ENCODE measurements around the gene SSR3.

The SSR3 gene

DNA sequence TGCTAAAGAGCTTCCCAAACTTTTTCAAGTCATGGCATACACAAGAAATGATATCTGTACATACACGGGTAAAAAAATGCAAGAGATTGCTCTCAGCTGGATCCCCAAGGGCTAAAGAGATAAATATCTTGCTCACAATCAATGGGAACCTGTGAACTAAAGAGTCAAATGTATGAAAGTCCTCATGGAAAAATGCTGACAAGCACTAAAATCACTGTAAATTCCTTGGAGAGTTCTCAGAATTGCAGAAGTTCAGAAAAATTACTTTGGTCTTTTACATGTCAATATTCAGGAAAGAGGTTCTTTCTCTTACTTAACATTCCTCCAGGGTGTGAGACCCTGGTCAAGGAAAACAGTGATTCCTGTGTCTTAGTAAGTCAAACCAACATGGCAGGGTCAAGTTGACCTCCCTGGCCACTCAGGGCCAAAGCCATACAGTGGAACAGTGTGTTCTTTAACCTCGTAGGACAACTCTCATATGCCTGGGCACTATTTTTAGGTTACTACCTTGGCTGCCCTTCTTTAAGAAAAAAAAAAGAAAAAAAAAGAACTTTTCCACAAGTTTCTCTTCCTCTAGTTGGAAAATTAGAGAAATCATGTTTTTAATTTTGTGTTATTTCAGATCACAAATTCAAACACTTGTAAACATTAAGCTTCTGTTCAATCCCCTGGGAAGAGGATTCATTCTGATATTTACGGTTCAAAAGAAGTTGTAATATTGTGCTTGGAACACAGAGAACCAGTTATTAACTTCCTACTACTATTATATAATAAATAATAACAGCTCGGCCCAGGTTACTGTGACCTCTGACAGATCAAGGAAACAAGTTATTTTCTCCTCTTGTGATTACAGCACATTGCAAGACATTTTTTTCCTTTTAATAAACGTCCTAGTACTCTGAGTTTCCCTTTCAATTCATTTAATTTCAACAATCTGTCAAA, 12.5 kb downstream of the SSR3 start:
- Histone ChIP-seq H3K27me3 (ENCODE audit: insufficient read depth, poor library complexity, severe bottlenecking) (no peaks in the 10 kb centered on the region), H3K27ac (replicated peaks) (no peak overlapping the region), H3K4me3 (replicated peaks; ENCODE audit: insufficient read depth, low read length) (no peak overlapping the region)
- DNase-seq (ENCODE audit: low read depth in 1 of 2, low spot score in 1 of 2): no peak
- no peak for TF ChIP-seq REST (IDR thresholded peaks at IDR 0.05; ENCODE audit: insufficient replicate concordance, low read depth)
- no peak for TF ChIP-seq CTCF (IDR thresholded peaks at IDR 0.05; ENCODE audit: insufficient read depth, low read length)
- no peak for TF ChIP-seq SPI1 (IDR thresholded peaks at IDR 0.05; ENCODE audit: borderline replicate concordance, low read depth)
- no peak for TF ChIP-seq GABPA (IDR thresholded peaks at IDR 0.05; ENCODE audit: low read depth)
- no peak for TF ChIP-seq POLR2AphosphoS5 (IDR thresholded peaks at IDR 0.05; ENCODE audit: low read depth)

DNA sequence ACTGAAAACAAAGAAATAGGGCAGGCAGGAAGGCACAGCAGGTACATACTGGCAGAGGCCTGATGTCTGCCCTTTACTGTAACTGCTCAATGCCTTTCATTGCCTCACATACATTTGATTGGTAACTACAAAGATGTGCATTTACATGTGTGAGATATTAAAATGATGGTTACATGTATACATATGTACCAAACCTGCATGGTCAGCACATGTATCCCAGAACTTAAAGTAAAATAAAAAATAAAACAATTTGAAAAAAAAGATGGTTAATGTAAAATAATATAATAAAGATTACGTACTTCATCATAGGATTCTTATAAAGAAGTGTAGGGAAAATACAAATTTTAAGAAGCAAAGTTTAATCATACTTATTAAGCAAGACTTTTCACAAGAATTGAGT, 15.1 kb downstream of the SSR3 start:
- no peak for TF ChIP-seq GABPA (IDR thresholded peaks at IDR 0.05; ENCODE audit: low read depth)
- no peak for TF ChIP-seq POLR2AphosphoS5 (IDR thresholded peaks at IDR 0.05; ENCODE audit: low read depth)
- no peak for TF ChIP-seq CTCF (IDR thresholded peaks at IDR 0.05; ENCODE audit: insufficient read depth, low read length)
- no peak for TF ChIP-seq REST (IDR thresholded peaks at IDR 0.05; ENCODE audit: insufficient replicate concordance, low read depth)
- TF ChIP-seq SPI1 (IDR thresholded peaks at IDR 0.05; ENCODE audit: borderline replicate concordance, low read depth): no peak
- Histone ChIP-seq H3K27ac (replicated peaks) (no peak overlapping the region), H3K4me3 (replicated peaks; ENCODE audit: insufficient read depth, low read length) (no peak overlapping the region), H3K27me3 (ENCODE audit: insufficient read depth, poor library complexity, severe bottlenecking) (no peaks in the 10 kb centered on the region)
- DNase-seq (ENCODE audit: low read depth in 1 of 2, low spot score in 1 of 2): no peak

GRCh38 chr3:156539051-156539450, 15.9 kb downstream of the SSR3 start:
- H3K27ac ChIP-seq (replicated peaks): no peak overlapping the region
- H3K27me3 ChIP-seq (ENCODE audit: insufficient read depth, poor library complexity, severe bottlenecking): no peaks in the 10 kb centered on the region
- no peak for TF ChIP-seq POLR2AphosphoS5 (IDR thresholded peaks at IDR 0.05; ENCODE audit: low read depth)
- TF ChIP-seq CTCF (IDR thresholded peaks at IDR 0.05; ENCODE audit: insufficient read depth, low read length): no peak
- TF ChIP-seq GABPA (IDR thresholded peaks at IDR 0.05; ENCODE audit: low read depth): no peak
- no peak for TF ChIP-seq SPI1 (IDR thresholded peaks at IDR 0.05; ENCODE audit: borderline replicate concordance, low read depth)
- TF ChIP-seq REST (IDR thresholded peaks at IDR 0.05; ENCODE audit: insufficient replicate concordance, low read depth): no peak
- no peak overlapping the region for H3K4me3 ChIP-seq (replicated peaks; ENCODE audit: insufficient read depth, low read length)
- no peak for DNase-seq (ENCODE audit: low read depth in 1 of 2, low spot score in 1 of 2)

Data from HL-60 (cell line).